Psoas muscle (tissue), 8 donors: ENCODE data around the gene MEMO1. TPM values are rescaled to one million over a fixed set of nuclear protein-coding genes. Genes with fewer than 3 reads are reported as not detected.

ENCODE experiments used
- ATAC-seq, 4 donors: fragments of 200-7000 bp; cut with Tn5 transposase; one replicate each; pipeline ENCODE4 v1.9.1; 2020; ENCODE audit warnings: moderate library complexity in 3 of 4, mild to moderate bottlenecking in 2 of 4
- DNase-seq, 2 donors: peaks; one replicate each; pipeline ENCODE4 v3.0.0-alpha.2; 2020
- H3K27ac ChIP-seq: fragments of 200-600 bp; one replicate; pipeline ENCODE4 v1.8.0; 2022
- H3K27me3 ChIP-seq, 3 donors: fragments of 200-600 bp in 1 of 3; one replicate each; pipeline versions ENCODE4 v1.6.1 to v1.8.0; 2013 to 2022; ENCODE audit warnings: low read length in 2 of 3, mild to moderate bottlenecking in 2 of 3, moderate library complexity in 1 of 3; ENCODE audit not compliant: insufficient read depth in 3 of 3
- H3K36me3 ChIP-seq, 2 donors: fragments of 200-600 bp in 1 of 2; one replicate each; pipeline versions ENCODE4 v1.6.1 to v1.8.0; 2013 to 2022; ENCODE audit warnings: low read depth in 1 of 2, mild to moderate bottlenecking in 1 of 2, moderate library complexity in 1 of 2; ENCODE audit not compliant: insufficient read depth in 1 of 2
- H3K4me1 ChIP-seq: fragments of 200-600 bp; one replicate; pipeline ENCODE4 v1.8.0; 2022
- H3K4me3 ChIP-seq: fragments of 200-600 bp; one replicate; pipeline ENCODE4 v1.8.0; 2022; ENCODE audit warnings: mild to moderate bottlenecking
- H3K9me3 ChIP-seq: fragments of 200-600 bp; one replicate; pipeline ENCODE4 v1.8.0; 2022
- WGBS, 3 donors: extraction: QIAGEN DNeasy Blood & Tissue Kit; methylation state at CpG; one replicate each; pipeline versions ENCODE4 v1.1.6 to v1.1.7; 2013; 5-methylcytosine and 5-hydroxymethylcytosine counted together
- intact Hi-C, 2 donors: fragments of 100-400 bp; cut with DNase I; formaldehyde crosslinking; loops; one replicate each; pipeline versions ENCODE4 v1.11.0 to v1.14.2; 2022
- polyA plus RNA-seq, 3 donors: library from polyadenylated mRNA; stranded (reverse); fragments of 200-250 nt; gene quantifications; one replicate each; pipeline ENCODE4 v1.2.3, GENCODE V29; 2013
- total RNA-seq, 4 donors: library from RNA; stranded (reverse); fragmentation: NEBNext Ultra II Directional in 2 of 4; extraction: Animal tissue kit (Norgen Biotek cat#: 25700) in 2 of 4; gene quantifications; one replicate each; pipeline versions ENCODE4 v1.2.1 to v1.2.4, GENCODE V29; 2021 to 2023
- TF ChIP-seq, protein P1 (sequence below): fragments of 200-600 bp; IDR thresholded peaks from one replicate; pipeline ENCODE4 v1.8.0; 2022; ENCODE audit warnings: antibody characterized with exemption
- donor health status: healthy with polysubstance abuse.
- donor health status: DM: no; HTN: no; CAD: no; lungs with moderate emphysema.
- donor health status: Bipolar disorder and iron deficiency.
- donor health status: healthy.
- donor health status: DM: yes; HTN: yes; CAD: no.
- donor health status: DM: no; HTN: no; CAD: no.
- donor health status: DM: no; HTN: no; CAD: no.
- donor health status: DM: yes; HTN: yes; CAD: no.

MEMO1 gene
- total and polyA plus RNA-seq, 7 donors: 40.0 to 86.8 (median 56.0) TPM

GRCh38 chr2:31896293-31896692 is 114.5 kb downstream of the MEMO1 start:
- 93 to 100% (median 97%) methylated on average over 1 of the region's 1 CpG for WGBS, 3 donors
- Histone ChIP-seq H3K9me3 (peaks cover 22% of the 10 kb centered on the region), H3K36me3 (peaks cover 0 to 34% of the 10 kb centered on the region in 2 donors), H3K4me3 (no peak overlapping the region), H3K4me1 (no peaks in the 10 kb centered on the region), H3K27ac (no peak overlapping the region), H3K27me3 (no peaks in the 10 kb centered on the region)
- intact Hi-C loops: no loop called here
- ATAC-seq (no peak), DNase-seq (no peak)
- TF ChIP-seq, protein P1, sequence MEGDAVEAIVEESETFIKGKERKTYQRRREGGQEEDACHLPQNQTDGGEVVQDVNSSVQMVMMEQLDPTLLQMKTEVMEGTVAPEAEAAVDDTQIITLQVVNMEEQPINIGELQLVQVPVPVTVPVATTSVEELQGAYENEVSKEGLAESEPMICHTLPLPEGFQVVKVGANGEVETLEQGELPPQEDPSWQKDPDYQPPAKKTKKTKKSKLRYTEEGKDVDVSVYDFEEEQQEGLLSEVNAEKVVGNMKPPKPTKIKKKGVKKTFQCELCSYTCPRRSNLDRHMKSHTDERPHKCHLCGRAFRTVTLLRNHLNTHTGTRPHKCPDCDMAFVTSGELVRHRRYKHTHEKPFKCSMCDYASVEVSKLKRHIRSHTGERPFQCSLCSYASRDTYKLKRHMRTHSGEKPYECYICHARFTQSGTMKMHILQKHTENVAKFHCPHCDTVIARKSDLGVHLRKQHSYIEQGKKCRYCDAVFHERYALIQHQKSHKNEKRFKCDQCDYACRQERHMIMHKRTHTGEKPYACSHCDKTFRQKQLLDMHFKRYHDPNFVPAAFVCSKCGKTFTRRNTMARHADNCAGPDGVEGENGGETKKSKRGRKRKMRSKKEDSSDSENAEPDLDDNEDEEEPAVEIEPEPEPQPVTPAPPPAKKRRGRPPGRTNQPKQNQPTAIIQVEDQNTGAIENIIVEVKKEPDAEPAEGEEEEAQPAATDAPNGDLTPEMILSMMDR: no peak

GRCh38 chr2:31894656-31895055 is 116.2 kb downstream of the MEMO1 start:
- Histone ChIP-seq H3K4me3 (no peak overlapping the region), H3K9me3 (peaks cover 20% of the 10 kb centered on the region), H3K4me1 (no peaks in the 10 kb centered on the region), H3K36me3 (peaks cover 0 to 30% of the 10 kb centered on the region in 2 donors), H3K27ac (no peak overlapping the region), H3K27me3 (no peaks in the 10 kb centered on the region)
- DNase-seq (no peak), ATAC-seq (no peak)
- TF ChIP-seq, protein P1: no peak
- intact Hi-C loops: loop anchor here in 1 of 2 donors (5.0 kb wide), 1 partner anchor 103 kb away; no protein-coding TSS in a partner anchor
- WGBS, 3 donors: 93 to 97% (median 96%) methylated on average over 2 of the region's 2 CpGs

- ATAC-seq (no peak), DNase-seq (no peak)
- no peaks in the 10 kb centered on the region for H3K4me1 ChIP-seq
- peaks cover 0 to 20% of the 10 kb centered on the region in 2 donors for H3K36me3 ChIP-seq
- no peak overlapping the region for H3K4me3 ChIP-seq
- intact Hi-C loops: loop anchor here in 1 of 2 donors (5.0 kb wide), 1 partner anchor 104 kb away; no protein-coding TSS in a partner anchor
- 88 to 97% (median 94%) methylated on average over 1 of the region's 1 CpG for WGBS, 3 donors
- no peaks in the 10 kb centered on the region for H3K27me3 ChIP-seq
- TF ChIP-seq, protein P1: no peak
- H3K9me3 ChIP-seq: peaks cover 15% of the 10 kb centered on the region
- no peak overlapping the region for H3K27ac ChIP-seq
Measured at GRCh38 chr2:31893094-31893493, 117.7 kb downstream of the MEMO1 start.

DNA sequence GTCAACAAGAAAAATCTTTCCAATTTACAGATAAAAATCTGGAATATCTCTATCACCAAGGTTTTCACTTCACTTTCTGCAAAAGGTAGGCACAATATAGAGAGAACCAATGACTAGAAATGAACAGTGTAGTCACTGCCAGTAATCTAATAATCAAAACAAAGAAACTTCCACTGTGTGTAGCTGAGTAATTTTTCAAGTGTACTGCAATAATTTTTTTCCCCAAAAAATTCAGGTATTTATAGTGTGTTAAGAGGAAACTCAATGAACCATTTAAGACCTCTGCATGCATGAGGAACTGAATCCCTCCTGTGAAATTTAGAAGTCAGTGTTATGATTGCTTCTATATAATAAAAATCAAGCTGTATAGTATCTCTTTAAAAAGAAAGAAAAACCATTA is 121.8 kb downstream of the MEMO1 start:
- TF ChIP-seq, protein P1: no peak
- Histone ChIP-seq H3K27ac (no peak overlapping the region), H3K4me1 (no peaks in the 10 kb centered on the region), H3K4me3 (no peak overlapping the region), H3K27me3 (no peaks in the 10 kb centered on the region), H3K9me3 (no peaks in the 10 kb centered on the region), H3K36me3 (peaks cover 0 to 20% of the 10 kb centered on the region in 2 donors)
- no peak for ATAC-seq
- no peak for DNase-seq
- intact Hi-C loops: no loop called here

DNA sequence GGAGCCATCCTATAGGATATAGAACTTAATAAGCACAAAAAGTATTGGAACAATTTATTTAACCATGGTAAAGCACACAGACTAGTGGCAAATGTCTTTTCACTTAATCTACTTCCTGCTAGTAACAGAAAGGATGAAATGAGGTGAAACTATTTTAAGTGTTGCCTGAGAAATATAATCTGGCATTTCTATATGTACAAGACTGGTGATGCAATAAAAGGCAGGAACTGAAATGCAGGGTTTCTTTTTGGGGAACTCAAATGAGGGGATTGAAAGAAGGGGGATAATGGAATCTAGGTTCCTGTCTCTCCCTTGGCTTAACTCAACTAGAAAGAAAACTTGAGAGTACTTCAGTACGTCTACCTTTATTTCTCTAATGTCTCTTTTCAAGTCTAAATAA is 122.3 kb downstream of the MEMO1 start:
- H3K36me3 ChIP-seq: peaks cover 0 to 20% of the 10 kb centered on the region in 2 donors
- no peaks in the 10 kb centered on the region for H3K27me3 ChIP-seq
- DNase-seq (no peak), ATAC-seq (no peak)
- no peak overlapping the region for H3K4me3 ChIP-seq
- H3K27ac ChIP-seq: no peak overlapping the region
- TF ChIP-seq, protein P1: no peak
- intact Hi-C loops: no loop called here
- no peaks in the 10 kb centered on the region for H3K9me3 ChIP-seq
- no peaks in the 10 kb centered on the region for H3K4me1 ChIP-seq
- WGBS, 3 donors: 84 to 90% (median 87%) methylated on average over 1 of the region's 1 CpG
